Suprapubic skin (tissue), 2 donors: ENCODE measurements around the gene NPTXR.

Source experiments
- EP300 ChIP-seq: sonication (generic); formaldehyde crosslinking; IDR thresholded peaks from one replicate; pipeline ENCODE4 v1.6.1; 2017; ENCODE audit warnings: antibody characterized with exemption
- POLR2A ChIP-seq, 2 donors: fragments of 450-650 bp; IDR thresholded peaks; one replicate each; pipeline ENCODE4 v1.6.1; 2017; ENCODE audit warnings: antibody characterized with exemption in 2 of 2, mild to moderate bottlenecking in 2 of 2, moderate library complexity in 2 of 2

DNA sequence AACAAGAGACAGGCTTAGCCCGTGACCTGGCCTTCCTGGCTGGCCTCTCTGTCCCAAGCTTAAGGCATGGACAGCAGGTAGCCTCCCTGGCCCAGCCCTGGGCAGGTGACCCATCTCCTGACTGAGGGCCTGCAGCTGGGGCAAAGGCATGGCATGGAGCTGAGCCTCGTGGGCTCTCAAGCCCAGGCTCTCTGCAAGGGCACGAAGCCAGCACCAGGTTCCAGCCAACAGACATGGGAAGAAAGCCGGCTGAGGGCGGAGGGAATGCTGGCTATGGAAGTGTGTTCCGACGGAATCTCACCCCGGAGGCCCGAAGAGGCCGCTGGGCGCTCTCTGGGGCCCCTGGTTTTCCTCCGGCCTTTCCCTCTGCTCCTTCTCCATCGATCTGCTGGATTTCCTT is 62.8 kb downstream of the NPTXR start:
- no peak for TF ChIP-seq EP300
- TF ChIP-seq POLR2A (IDR thresholded peaks at IDR 0.05), result no peak
